GM19025 (cell line): ENCODE measurements around the gene GFOD2.
"Not testable (repeated sequence)": the region's sequence is repeated elsewhere in the genome, so short reads cannot be mapped to it uniquely, and the experiment has no call there.

Source experiments
- ATAC-seq: cut with Tn5 transposase; IDR thresholded peaks from one replicate; pipeline ENCODE4 v1.9.1; 2021; ENCODE audit warnings: mild to moderate bottlenecking, low read depth, moderate library complexity; ENCODE audit not compliant: unreplicated experiment

GFOD2 gene

DNA sequence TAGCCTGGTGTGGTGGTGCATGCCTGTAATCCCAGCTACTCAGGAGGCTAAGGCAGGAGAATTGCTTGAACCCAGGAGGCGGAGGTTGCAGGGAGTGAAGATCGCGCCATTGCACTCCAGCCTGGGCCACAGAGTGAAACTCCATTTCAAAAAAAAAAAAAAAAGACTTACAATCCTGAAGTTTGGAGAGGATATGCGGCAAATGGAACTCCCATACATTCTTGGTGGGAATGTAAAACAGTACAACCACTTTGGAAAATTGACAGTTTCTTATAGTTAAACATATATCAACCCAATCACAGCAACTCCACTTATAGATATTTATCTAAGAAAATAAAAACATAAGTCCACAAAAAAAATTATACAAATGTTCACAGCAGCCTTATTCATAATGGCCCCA is 11.9 kb downstream of the GFOD2 start:
- ATAC-seq: no peak

DNA sequence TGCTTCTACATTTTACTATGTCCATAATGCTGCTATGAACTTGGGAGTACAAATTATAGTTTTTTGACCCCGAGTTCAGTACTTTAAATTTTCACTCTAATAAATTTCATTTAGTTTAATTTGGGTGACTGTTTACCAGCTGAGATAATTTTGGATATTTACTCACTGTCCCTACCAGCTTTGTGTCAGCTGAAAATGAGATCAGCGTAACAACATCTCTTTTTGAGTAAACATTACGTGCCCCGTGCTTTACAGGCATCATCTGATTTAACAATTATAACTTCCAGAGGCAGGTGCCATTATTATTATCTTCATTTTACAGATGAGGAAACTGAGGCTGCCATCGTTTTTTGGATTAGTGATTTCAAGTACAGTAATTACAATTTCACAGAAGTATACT is 15.0 kb downstream of the GFOD2 start:
- no peak for ATAC-seq

- ATAC-seq: no peak
Observed at GRCh38 chr16:67703626-67704025, 15.5 kb downstream of the GFOD2 start.

DNA sequence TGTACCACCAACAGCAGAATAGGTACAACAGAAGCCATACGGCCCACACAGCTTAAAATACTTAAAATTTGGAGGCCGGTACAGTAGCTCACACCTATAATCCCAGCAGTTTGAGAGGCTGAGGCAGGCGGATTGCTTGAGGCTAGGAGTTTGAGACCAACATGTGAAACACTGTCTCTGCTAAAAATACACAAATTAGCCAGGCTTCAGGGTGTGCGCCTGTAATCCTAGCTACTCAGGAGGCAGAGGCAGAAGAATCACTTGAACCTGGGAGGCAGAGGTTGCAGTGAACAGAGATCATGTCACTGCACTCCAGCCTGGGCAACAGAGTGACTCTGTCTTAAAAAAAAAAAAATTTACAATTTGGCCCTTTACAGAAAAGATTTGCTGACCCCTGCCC is 17.0 kb downstream of the GFOD2 start:
- no peak for ATAC-seq

GRCh38 chr16:67701420-67701819 is 17.7 kb downstream of the GFOD2 start:
- ATAC-seq: no peak

GRCh38 chr16:67699265-67699664 is 19.9 kb downstream of the GFOD2 start:
- ATAC-seq: no peak

- no peak for ATAC-seq
Observed at GRCh38 chr16:67697422-67698185, 21.5 kb downstream of the GFOD2 start.

GRCh38 chr16:67694611-67695010 is 24.5 kb downstream of the GFOD2 start:
- ATAC-seq: no peak

DNA sequence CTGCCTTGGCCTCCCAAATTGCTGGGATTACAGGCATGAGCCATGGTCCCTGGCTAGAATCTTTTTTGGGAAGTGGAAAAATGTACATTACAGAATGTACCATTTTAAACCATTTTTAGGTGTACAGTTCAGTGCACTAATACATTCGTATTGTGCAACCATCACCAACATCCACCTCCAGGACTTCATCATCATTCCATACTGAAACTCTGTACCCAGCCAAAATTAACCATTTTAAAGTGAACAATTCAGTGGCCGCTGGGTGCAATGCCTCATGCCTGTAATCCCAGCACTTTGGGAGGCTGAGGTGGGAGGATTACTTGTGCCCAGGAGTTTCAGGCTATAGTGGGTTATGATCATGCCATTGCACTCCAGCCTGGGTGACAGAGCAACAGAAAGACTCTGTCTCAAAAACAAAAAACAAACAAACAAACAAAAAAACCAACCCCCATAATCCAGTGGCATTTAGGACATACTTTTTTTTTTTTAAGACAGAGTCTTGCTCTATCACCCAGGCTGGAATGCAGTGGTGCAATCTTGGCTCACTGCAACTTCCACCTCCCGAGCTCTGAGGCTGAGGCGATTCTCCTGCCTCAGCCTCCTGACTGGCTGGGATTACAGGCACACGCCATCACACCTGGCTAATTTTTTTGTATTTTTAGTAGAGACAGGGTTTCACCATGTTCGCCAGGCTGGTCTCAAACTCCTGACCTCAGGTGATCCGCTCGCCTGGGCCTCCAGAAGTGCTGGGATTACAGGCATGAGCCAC is 25.4 kb downstream of the GFOD2 start:
- ATAC-seq: not testable (repeated sequence)

DNA sequence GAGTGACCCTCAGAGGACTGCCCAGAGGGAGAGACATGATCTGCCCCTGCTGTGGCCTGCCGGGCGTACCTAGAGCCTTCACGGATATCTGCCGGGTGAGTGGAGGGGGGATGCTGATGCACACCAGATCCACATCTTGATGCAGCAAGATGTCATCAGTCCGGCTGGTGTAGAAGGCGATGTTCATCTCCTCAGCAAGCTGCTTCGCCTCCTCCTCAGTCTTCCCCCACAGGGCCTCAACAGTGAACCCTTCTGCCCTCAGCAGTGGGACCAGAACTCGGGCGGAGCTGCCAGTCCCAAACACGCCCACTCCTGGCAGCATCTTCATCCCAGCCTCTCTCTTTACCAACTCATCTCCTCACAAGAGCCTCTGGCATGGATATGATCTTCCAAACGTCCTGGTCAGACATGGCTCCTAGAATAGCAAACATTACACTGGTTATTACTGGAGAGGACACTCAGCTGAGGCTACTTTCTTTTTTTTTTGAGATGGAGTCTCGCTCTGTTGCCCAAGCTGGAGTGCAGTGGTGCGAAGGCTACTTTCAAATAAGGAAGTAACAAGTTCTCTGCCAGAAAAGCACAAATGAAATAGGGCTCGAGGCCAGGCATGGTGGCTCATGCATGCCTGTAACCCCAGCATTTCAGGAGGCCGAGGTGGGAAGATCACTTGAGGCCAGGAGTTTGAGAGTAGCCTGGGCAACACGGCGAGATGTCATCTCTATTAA is 33.6 kb downstream of the GFOD2 start:
- no peak for ATAC-seq

- no peak for ATAC-seq
Observed at GRCh38 chr16:67683767-67684166, 35.3 kb downstream of the GFOD2 start.

DNA sequence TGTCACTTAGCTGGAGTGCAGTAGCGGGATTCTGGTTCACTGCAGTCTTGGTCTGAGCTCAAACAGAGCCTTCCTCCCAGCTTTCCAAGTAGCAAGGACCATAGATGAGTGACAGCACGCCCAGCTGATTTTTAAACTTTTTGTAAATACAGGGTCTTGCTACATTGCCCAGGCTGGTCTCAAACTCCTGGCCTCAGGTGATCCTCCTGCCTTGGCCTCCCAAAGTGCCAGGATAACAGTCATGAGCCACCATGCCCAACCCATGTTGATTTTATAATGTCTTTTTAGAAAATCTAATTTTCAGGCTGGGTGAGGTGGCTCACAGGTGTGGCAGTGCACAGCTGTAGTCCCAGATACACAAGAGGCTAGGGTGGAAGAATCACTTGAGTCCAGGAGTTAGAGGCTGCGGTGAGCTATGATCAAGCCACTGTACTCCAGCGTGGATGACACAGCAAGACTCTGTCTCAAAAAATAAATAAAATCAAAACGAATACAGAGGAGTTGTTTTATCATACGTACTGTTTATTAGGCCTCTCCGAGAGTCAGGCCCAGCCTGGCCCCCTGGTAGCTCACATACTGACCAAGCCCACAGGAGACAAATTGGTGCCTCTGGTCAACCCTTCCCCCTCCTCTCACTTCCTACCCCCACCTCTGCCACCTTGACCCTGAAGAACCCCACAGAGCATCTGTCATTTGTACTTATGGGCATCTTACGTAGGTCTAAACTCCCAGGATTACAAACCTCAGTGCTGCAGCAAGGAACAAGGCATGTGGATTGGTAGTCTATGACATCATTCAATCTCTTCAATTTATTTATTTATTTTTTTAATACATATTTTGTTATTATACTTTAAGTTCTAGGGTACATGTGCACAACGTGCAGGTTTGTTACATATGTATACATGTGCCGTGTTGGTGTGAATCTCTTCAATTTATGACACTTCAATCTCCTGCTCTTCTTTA is 38.9 kb downstream of the GFOD2 start:
- no peak for ATAC-seq

GRCh38 chr16:67678354-67679023 is 40.6 kb downstream of the GFOD2 start:
- no peak for ATAC-seq

GRCh38 chr16:67677712-67678111 is 41.4 kb downstream of the GFOD2 start:
- ATAC-seq: no peak

DNA sequence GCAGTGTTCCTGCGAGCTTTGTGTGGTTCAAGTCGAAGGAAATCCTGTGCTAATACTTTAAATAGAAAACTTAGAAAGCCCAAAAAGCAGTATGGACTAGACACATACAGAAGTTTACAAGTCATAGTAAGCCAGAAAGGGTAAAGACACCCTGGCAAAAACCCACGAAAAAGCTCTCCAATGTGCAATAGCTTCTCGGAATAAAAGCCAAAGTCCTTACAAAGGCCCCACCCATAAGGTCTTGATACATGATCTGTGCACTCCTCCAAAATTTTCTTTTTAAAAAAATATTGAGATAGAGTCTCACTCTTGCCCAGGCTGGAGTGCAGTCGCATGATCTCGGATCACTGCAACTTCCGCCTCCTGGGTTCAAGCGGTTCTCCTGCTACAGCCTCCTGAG is 42.2 kb downstream of the GFOD2 start:
- no peak for ATAC-seq

- no peak for ATAC-seq
Observed at GRCh38 chr16:67676516-67676915, 42.6 kb downstream of the GFOD2 start.

DNA sequence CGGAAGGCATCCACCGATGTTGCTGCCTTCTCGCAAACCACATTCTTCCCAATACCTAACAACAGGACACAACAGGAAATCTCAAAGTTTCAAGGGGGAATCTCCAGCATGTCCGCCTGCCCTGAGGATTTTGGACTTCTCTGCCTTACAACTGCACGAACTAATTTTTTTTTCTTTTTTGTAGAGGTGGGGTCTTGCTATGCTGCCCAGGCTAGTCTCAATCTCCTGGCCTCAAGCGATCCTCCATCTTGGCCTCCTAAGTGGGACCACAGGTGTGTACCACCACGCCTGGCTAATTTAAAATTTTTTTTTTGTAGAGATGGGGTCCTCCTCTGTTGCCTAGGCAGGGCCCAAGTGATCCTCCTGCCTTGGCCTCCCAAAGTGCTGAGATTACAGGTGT is 43.1 kb downstream of the GFOD2 start:
- no peak for ATAC-seq

DNA sequence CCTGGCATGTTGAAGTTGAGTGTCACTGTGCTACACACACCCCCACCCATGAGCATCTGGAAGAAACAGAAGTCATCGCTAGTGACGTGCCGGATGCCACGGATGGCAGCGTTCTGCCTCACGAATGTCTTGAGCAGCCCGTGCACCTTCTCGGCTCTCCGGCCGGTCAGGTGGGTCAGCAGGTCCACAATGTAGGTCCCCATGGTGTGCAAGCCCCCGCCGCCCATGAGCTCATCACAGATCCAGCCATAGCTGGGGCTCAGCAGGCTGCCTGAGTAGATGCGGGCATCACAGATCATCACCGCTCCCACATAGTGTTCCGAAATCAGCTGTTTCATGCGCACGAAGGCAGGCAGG is 43.6 kb downstream of the GFOD2 start:
- no peak for ATAC-seq

- ATAC-seq: no peak
Observed at GRCh38 chr16:67674851-67675578, 44.1 kb downstream of the GFOD2 start.
